Neural cell (in vitro differentiated cells): ENCODE measurements around the gene IDUA. TPM values are rescaled to one million over a fixed set of nuclear protein-coding genes. Genes with fewer than 3 reads are reported as not detected.

Experiments
- H2AFZ ChIP-seq: fragments of 200-600, 300-800 bp; sonication (generic), shearing (Covaris generic); 2 replicates; pipeline ENCODE4 v1.6.0; 2014; ENCODE audit warnings: low read depth, mild to moderate bottlenecking, antibody characterized with exemption, low read length, moderate library complexity
- H3F3A ChIP-seq: fragments of 200-600 bp; shearing (Covaris generic); 2 replicates; pipeline ENCODE4 v1.6.1; 2016; ENCODE audit warnings: mild to moderate bottlenecking, moderate library complexity, mixed read lengths, antibody characterized with exemption, low read length; ENCODE audit not compliant: insufficient read depth, poor library complexity, severe bottlenecking
- H3K27ac ChIP-seq: fragments of 200-600, 300-800 bp; sonication (generic), shearing (Covaris generic); 2 replicates; pipeline ENCODE4 v1.5.1; 2014; ENCODE audit warnings: mild to moderate bottlenecking, low read length, moderate library complexity
- H3K27me3 ChIP-seq: fragments of 300-800, 200-600 bp; sonication (generic), shearing (Covaris generic); 2 replicates; pipeline ENCODE4 v1.6.0; 2014; ENCODE audit warnings: mild to moderate bottlenecking, low read depth, low read length, moderate library complexity; ENCODE audit not compliant: insufficient read depth
- H3K36me3 ChIP-seq: fragments of 300-800, 200-600 bp; sonication (generic), shearing (Covaris generic); 2 replicates; pipeline ENCODE4 v1.5.1; 2014; ENCODE audit warnings: mild to moderate bottlenecking, antibody characterized with exemption, low read length, moderate library complexity; ENCODE audit not compliant: insufficient read depth
- H3K4me2 ChIP-seq: fragments of 300-800, 200-600 bp; sonication (generic), shearing (Covaris generic); 2 replicates; pipeline ENCODE4 v1.6.0; 2014; ENCODE audit warnings: mild to moderate bottlenecking, low read length
- H3K4me3 ChIP-seq: fragments of 300-800, 200-600 bp; sonication (generic), shearing (Covaris generic); 2 replicates; pipeline ENCODE4 v1.5.1; 2014; ENCODE audit warnings: mild to moderate bottlenecking, low read length, moderate library complexity
- H3K79me2 ChIP-seq: fragments of 200-600 bp; shearing (Covaris generic); replicated peaks from 2 replicates; pipeline ENCODE4 v1.6.0; 2014; ENCODE audit warnings: mild to moderate bottlenecking, low read length, moderate library complexity; ENCODE audit not compliant: insufficient read depth
- H3K9ac ChIP-seq: fragments of 300-800, 200-600 bp; sonication (generic), shearing (Covaris generic); 2 replicates; pipeline ENCODE4 v1.6.1; 2016; ENCODE audit warnings: mild to moderate bottlenecking, low read length, mixed read lengths
- H3K9me2 ChIP-seq: fragments of 200-600 bp; shearing (Covaris generic); 2 replicates; pipeline ENCODE4 v1.6.1; 2016; ENCODE audit warnings: mild to moderate bottlenecking, low read length, mixed read lengths; ENCODE audit not compliant: insufficient read depth
- H3K9me3 ChIP-seq: fragments of 200-600, 300-800 bp; sonication (generic), shearing (Covaris generic); 2 replicates; pipeline ENCODE4 v1.6.1; 2016; ENCODE audit warnings: mild to moderate bottlenecking, mixed run types, low read length, moderate library complexity, mixed read lengths
- H4K20me1 ChIP-seq: fragments of 200-600 bp; shearing (Covaris generic); 2 replicates; pipeline ENCODE4 v1.6.1; 2016; ENCODE audit warnings: mild to moderate bottlenecking, mixed run types; ENCODE audit not compliant: insufficient read depth
- CTCF ChIP-seq: fragments of 450-650 bp; IDR thresholded peaks from 2 replicates; pipeline ENCODE4 v1.5.1; 2014; ENCODE audit warnings: antibody characterized with exemption, mild to moderate bottlenecking, moderate library complexity; ENCODE audit not compliant: poor library complexity, severe bottlenecking
- EP300 ChIP-seq: fragments of 450-650 bp; conservative IDR thresholded peaks from 2 replicates; pipeline ENCODE4 v1.6.1; 2014; ENCODE audit warnings: antibody characterized with exemption, mild to moderate bottlenecking, moderate library complexity; ENCODE audit not compliant: poor library complexity, severe bottlenecking
- EZH2 ChIP-seq: fragments of 200-600, 300-800 bp; shearing (Covaris generic), sonication (generic); IDR thresholded peaks from 2 replicates; pipeline ENCODE4 v1.6.1; 2014; ENCODE audit warnings: antibody characterized with exemption, low read length, borderline replicate concordance, mild to moderate bottlenecking; ENCODE audit not compliant: insufficient read depth, poor library complexity, severe bottlenecking
- MXI1 ChIP-seq: fragments of 450-650 bp; conservative IDR thresholded peaks from 2 replicates; pipeline ENCODE4 v1.6.1; 2014; ENCODE audit warnings: antibody characterized with exemption, mild to moderate bottlenecking; ENCODE audit not compliant: poor library complexity, severe bottlenecking
- POLR2AphosphoS5 ChIP-seq: IDR thresholded peaks from 2 replicates; pipeline ENCODE4 v1.6.1; 2012
- RAD21 ChIP-seq: fragments of 450-650 bp; conservative IDR thresholded peaks from 2 replicates; pipeline ENCODE4 v1.6.1; 2014; ENCODE audit warnings: antibody characterized with exemption, mild to moderate bottlenecking, moderate library complexity
- REST ChIP-seq: IDR thresholded peaks from 2 replicates; pipeline ENCODE4 v1.6.1; 2012; ENCODE audit warnings: borderline replicate concordance
- SMC3 ChIP-seq: fragments of 450-650 bp; conservative IDR thresholded peaks from 2 replicates; pipeline ENCODE4 v1.6.1; 2014; ENCODE audit warnings: antibody characterized with exemption, mild to moderate bottlenecking, moderate library complexity; ENCODE audit not compliant: poor library complexity
- TAF1 ChIP-seq: IDR thresholded peaks from 2 replicates; pipeline ENCODE4 v1.6.1; 2012; ENCODE audit warnings: low read depth
- polyA plus RNA-seq: library from polyadenylated mRNA; depleted of rRNA; stranded (reverse); fragments of >200 nt; gene quantifications from 2 replicates; pipeline ENCODE4 v1.2.3, GENCODE V29; 2014

Gene IDUA
- polyA plus RNA-seq, 1 donor from 2014 or later: 12.7 TPM

DNA sequence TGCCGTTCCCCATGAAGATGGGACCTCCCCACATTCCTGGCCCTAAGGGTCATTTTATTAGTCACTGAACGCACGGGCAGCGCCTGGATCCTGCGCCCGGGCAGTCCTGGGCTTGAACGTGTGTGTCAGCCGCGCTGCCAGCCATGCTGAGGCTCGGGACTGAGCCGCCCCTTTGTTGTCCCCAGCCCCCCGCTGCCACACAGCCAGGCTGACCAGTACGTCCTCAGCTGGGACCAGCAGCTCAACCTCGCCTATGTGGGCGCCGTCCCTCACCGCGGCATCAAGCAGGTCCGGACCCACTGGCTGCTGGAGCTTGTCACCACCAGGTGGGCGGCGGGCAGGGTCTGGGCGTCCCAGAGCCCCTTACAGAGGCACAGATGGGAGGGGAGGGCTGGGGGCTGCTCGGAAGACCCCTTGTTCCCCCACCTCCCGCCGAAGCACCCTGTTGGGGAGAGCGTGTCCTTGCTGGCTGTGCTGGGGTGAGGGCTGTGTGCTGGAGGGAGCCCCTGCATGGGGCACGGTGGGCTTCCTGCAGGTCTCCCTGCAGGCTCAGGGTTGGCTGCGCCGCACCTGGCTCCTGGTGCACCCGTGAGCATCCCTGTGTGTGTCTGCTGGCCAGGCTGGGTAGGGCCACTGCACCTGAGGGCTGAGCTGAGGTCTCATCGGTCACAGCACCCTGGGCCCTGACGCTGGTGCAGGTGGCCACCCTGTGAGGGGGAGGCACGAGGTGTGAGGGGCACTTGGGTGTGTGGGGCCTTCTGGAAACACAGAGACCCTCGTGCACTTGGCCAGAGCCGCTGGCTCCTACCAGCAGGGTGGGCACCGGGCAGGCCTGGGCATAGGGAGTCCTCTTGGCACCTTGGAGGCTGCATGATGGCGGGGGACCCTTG lies 1.0 kb downstream of the IDUA start:
- no peaks in the 10 kb centered on the region for H3K9me3 ChIP-seq
- H3K9ac ChIP-seq: no peak overlapping the region
- no peak overlapping the region for H3K27ac ChIP-seq
- H3K4me2 ChIP-seq: no peak overlapping the region
- no peaks in the 10 kb centered on the region for H3F3A ChIP-seq
- no peaks in the 10 kb centered on the region for H3K79me2 ChIP-seq
- H3K36me3 ChIP-seq: no peaks in the 10 kb centered on the region
- H3K4me3 ChIP-seq: peak overlapping the region; percentile 77
- TF ChIP-seq EP300: no peak
- no peak for TF ChIP-seq REST
- no peak for TF ChIP-seq SMC3
- H3K27me3 ChIP-seq: no peaks in the 10 kb centered on the region
- no peak overlapping the region for H2AFZ ChIP-seq
- no peaks in the 10 kb centered on the region for H3K9me2 ChIP-seq
- no peaks in the 10 kb centered on the region for H4K20me1 ChIP-seq

DNA sequence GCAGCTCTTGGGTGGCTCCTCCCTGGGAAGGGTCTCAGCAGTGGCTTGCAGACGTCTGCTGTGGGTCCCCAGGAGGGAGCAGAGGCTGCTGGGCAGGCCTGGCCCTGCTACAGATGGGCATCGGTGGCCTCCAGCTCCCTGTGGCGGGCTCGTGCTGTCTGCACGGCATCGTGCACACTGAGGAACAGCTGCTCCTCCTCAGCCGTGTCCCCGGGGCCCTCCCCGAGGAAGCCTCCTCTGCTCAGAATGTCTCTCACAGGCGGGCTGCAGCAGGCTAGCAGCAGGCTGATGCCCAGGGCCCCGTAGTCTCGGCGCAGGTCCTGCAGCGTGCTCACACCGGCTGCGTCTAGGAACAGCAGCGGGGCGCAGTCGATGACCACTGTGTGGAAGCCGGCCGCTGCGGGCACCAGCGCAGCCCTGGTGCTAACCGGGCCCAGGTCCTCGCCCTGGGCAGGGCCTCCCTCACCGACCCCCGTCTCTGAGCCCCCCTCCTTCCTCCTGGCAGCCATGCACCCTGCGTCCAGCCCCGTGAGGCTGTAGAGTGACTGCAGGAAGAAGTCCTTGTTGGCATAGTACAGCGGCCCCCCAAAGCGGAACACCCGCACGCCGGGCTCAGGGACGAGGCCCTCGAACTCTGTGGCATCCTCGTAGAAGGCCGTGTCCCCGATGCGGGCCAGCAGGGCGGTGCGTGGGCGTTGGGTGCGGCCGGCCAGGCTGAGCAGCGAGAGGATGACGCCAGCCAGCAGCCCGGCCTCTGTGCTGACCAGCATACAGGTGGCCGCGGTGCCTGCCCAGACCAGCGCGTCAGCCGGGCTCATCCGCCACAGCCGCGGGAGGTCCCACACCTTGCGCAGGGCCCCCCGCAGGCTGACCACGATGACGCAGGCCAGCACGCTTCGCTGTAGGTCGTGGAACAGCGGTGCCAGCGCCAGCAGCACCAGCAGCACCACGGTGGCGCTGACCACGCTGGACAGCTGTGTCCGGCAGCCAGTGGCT lies 2.2 kb downstream of the IDUA start:
- Histone ChIP-seq H4K20me1 (no peaks in the 10 kb centered on the region), H3K9me3 (no peaks in the 10 kb centered on the region), H3K4me3 (no peak overlapping the region), H3K27ac (no peak overlapping the region), H3K27me3 (no peaks in the 10 kb centered on the region), H3K9ac (no peak overlapping the region), H3F3A (no peaks in the 10 kb centered on the region), H3K36me3 (no peaks in the 10 kb centered on the region), H2AFZ (no peak overlapping the region), H3K79me2 (no peaks in the 10 kb centered on the region), H3K4me2 (no peak overlapping the region), H3K9me2 (no peaks in the 10 kb centered on the region)
- TF ChIP-seq EZH2 (no peak), POLR2AphosphoS5 (no peak), EP300 (no peak)

- no peaks in the 10 kb centered on the region for H3K9me2 ChIP-seq
- H2AFZ ChIP-seq: no peak overlapping the region
- H3K4me2 ChIP-seq: no peak overlapping the region
- H3K27ac ChIP-seq: no peak overlapping the region
- no peak overlapping the region for H3K9ac ChIP-seq
- no peaks in the 10 kb centered on the region for H3K27me3 ChIP-seq
- H3F3A ChIP-seq: no peaks in the 10 kb centered on the region
- no peaks in the 10 kb centered on the region for H3K79me2 ChIP-seq
- no peak for TF ChIP-seq MXI1
- TF ChIP-seq SMC3: no peak
- no peak for TF ChIP-seq EP300
- no peak for TF ChIP-seq POLR2AphosphoS5
- no peak for TF ChIP-seq CTCF
- TF ChIP-seq EZH2: no peak
- no peak for TF ChIP-seq RAD21
- no peak for TF ChIP-seq TAF1
- TF ChIP-seq REST: no peak
- H3K9me3 ChIP-seq: no peaks in the 10 kb centered on the region
- H3K4me3 ChIP-seq: no peak overlapping the region
- no peaks in the 10 kb centered on the region for H3K36me3 ChIP-seq
- no peaks in the 10 kb centered on the region for H4K20me1 ChIP-seq
These were observed 3.1 kb downstream of the IDUA start for GRCh38 chr4:989722-990471.
